ENCODE data around the gene SPEM3. TPM values are rescaled to one million over a fixed set of nuclear protein-coding genes. Genes with fewer than 3 reads are reported as not detected.

The SPEM3 gene
- total and polyA plus RNA-seq, 2 of the 13 experiments (the other 11 are each of a cell fraction or from before 2014, with no cell fraction given), result not detected

- no peak for TF ChIP-seq ZHX1 (CRISPR knock-in tag; IDR thresholded peaks at IDR 0.05; ENCODE audit: low read depth)
- no peak for TF ChIP-seq UBTF (CRISPR knock-in tag; IDR thresholded peaks at IDR 0.05)
- no peak; a peak in 1 of 4 replicates for TF ChIP-seq HMGXB4 (CRISPR knock-in tag; IDR thresholded peaks at IDR 0.05; ENCODE audit: borderline replicate concordance in 1 of 2, low read depth in 1 of 2)
- TF ChIP-seq ZNF761 (CRISPR knock-in tag; conservative IDR thresholded peaks at IDR 0.05), result no peak
- 0 out of 2 replicates have a peak, but pooled peaks have one; percentile 23 for TF ChIP-seq ZBTB7A (CRISPR knock-in tag; IDR thresholded peaks at IDR 0.05)
- no peak for TF ChIP-seq NFKB2 (CRISPR knock-in tag; IDR thresholded peaks at IDR 0.05; ENCODE audit: borderline replicate concordance)
- TF ChIP-seq SP140L (CRISPR knock-in tag; IDR thresholded peaks at IDR 0.05; ENCODE audit: borderline replicate concordance), result 0 out of 2 replicates have a peak, but pooled peaks have one; percentile 41
- TF ChIP-seq DRAP1 (CRISPR knock-in tag; IDR thresholded peaks at IDR 0.05), result no peak
- TF ChIP-seq ZNF782 (CRISPR knock-in tag; IDR thresholded peaks at IDR 0.05; ENCODE audit: borderline replicate concordance), result no peak
- no peak for TF ChIP-seq ZNF33A (CRISPR knock-in tag; IDR thresholded peaks at IDR 0.05; ENCODE audit: borderline replicate concordance)
- TF ChIP-seq ZZZ3 (CRISPR knock-in tag; IDR thresholded peaks at IDR 0.05; ENCODE audit: borderline replicate concordance), result peak; percentile 46; the same call in 1 of the 2 replicates
- TF ChIP-seq MTERF4 (CRISPR knock-in tag; IDR thresholded peaks at IDR 0.05), result 0 out of 2 replicates have a peak, but pooled peaks have one; percentile 9
- TF ChIP-seq ZNF275 (CRISPR knock-in tag; IDR thresholded peaks at IDR 0.05; ENCODE audit: borderline replicate concordance), result no peak
- no peak for TF ChIP-seq NR2F1 (CRISPR knock-in tag; IDR thresholded peaks at IDR 0.05)
- TF ChIP-seq TBP (CRISPR knock-in tag; IDR thresholded peaks at IDR 0.05), result no peak
Observed at GRCh38 chr17:7393613-7394451, 34.8 kb upstream of the SPEM3 start (continued).

Measured in HepG2 (cell line).